NCI-H524 treated with DMSO at 0.1 percent for 48 hours (cell line): ENCODE data around the gene CCDC8.
"Not testable (repeated sequence)": the region's sequence is repeated elsewhere in the genome, so short reads cannot be mapped to it uniquely, and the experiment has no call there.

ENCODE experiments used
- DNase-seq: peaks from one replicate; lab custom pipeline; 2025; lab: John Stamatoyannopoulos, UW

Gene CCDC8

GRCh38 chr19:46404753-46405468, 8.5 kb downstream of the CCDC8 start:
- no peak for DNase-seq

GRCh38 chr19:46404055-46404752, 9.2 kb downstream of the CCDC8 start:
- no peak for DNase-seq

DNA sequence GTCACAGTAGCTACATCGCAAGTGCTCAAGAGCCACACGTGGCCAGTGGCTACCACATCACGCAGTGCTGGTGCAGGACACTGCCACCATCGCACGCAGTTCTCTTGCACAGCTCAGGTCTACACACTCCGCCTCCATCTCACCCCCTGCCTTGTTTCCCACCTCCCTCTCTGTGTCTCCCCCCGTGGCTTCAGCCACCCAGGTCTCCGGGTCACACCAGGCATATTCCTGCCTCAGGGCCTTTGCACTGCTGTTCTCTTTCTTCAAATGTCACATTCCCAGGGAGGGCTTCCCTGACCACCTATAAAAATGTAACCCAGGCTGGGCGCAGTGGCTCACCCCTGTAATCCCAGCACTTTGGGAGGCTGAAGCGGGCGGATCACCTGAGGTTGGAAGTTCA, 10.6 kb downstream of the CCDC8 start:
- DNase-seq: no peak

DNA sequence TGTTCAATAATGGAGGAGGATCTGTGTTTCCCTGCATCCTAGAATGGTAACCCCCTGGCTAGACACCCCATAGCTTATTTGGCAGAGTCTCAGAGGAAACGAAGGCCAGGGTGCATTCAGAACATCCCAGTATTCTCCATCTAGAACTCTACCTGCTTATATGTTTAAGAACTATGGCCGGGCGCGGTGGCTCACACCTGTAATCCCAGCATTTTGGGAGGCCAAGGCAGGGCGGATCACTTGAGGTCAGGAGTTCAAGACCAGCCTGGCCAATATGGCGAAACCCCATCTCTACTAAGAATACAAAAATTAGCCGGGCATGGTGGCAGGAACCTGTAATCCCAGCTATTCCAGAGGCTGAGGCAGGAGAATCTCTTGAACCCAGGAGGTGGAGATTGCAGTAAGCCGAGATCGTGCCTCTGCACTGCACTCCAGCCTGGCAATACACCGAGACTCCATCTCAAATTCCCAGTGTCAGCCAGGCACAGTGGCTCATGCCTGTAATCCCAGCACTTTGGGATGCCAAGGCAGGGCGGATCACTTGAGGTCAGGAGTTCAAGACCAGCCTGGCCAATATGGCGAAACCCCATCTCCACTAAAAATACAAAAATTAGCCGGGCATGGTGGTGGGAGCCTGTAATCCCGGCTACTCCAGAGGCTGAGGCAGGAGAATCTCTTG, 15.4 kb downstream of the CCDC8 start:
- DNase-seq: not testable (repeated sequence)

DNA sequence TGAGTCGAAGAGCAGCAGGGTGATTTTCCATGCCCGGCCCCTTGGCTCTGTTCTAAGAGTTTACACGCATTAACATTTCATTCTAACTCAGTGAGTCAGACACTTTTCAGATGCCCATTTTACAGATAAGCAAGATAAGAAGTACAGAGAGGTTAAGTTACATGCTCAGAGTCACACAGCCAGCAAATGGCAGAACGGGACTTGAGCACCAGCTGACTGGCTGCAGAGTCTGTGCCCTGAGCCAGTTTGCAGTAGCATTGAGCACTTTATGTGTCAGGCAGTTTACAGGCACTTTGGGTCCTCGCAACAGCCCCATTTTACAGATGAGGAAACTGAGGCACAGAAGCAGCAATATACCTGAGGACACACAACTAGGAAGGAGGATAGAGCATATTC, 19.0 kb downstream of the CCDC8 start:
- no peak for DNase-seq

- no peak for DNase-seq
These were observed 19.6 kb downstream of the CCDC8 start for GRCh38 chr19:46393456-46394401.

DNA sequence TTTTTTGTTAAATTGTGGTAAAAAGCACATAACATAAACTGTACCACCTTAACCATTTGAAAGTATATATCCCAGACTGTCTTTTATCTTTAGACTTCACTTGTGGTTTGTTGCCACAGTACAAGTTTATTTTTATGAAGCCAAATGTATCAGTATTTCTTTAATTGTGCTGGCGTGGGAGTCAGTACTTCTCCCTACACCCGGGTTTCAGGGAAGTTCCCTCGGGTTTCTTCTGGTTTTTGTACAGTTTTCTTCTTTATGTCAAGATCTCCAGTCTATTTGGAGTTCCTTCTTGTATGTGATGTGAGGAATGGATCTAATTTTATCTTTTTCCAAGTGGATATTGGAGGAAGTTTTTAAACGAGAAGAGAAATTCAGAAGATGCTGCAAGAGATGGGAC, 20.5 kb downstream of the CCDC8 start:
- DNase-seq: no peak

- no peak for DNase-seq
These were observed 21.0 kb downstream of the CCDC8 start for GRCh38 chr19:46392252-46392801.

- no peak for DNase-seq
These were observed 21.8 kb downstream of the CCDC8 start for GRCh38 chr19:46391296-46392251.

GRCh38 chr19:46390866-46391265, 22.5 kb downstream of the CCDC8 start:
- DNase-seq: no peak

DNA sequence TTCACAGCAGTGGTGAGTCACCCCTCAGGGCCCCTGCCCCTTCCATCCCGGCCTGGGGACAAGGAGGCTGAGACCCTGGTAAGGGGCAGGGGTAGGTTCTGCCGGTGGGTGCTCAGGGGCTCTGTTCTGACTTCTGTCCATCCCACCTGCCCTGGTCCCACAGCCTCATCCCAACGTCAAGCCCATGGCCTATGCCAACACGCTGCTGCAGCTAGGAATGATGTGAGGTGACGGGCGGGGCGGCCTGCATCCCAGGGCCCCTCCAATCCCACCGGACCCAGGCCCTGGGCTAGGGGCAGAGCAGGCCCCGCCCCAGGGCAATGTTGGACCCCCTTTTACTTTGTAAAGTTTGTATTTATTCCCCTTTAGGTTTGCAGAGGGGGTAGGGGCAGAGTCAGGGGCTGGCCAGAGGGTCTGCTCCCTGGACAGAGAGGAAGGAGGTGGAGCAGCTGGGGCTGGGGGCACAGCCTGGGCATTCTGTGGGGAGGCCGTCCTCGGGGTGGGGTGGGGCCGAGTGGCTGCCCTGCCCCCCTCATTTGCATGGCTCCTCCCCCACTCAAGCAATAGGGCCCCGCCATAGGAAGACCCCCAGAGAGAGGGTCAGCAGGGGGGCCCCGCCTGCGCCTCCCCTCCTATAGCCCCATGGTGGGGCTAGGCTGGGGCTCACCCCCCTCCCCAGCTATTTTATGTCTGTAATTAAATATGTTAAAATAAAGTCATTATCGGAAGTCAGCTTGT, 23.1 kb downstream of the CCDC8 start:
- DNase-seq: no peak

DNA sequence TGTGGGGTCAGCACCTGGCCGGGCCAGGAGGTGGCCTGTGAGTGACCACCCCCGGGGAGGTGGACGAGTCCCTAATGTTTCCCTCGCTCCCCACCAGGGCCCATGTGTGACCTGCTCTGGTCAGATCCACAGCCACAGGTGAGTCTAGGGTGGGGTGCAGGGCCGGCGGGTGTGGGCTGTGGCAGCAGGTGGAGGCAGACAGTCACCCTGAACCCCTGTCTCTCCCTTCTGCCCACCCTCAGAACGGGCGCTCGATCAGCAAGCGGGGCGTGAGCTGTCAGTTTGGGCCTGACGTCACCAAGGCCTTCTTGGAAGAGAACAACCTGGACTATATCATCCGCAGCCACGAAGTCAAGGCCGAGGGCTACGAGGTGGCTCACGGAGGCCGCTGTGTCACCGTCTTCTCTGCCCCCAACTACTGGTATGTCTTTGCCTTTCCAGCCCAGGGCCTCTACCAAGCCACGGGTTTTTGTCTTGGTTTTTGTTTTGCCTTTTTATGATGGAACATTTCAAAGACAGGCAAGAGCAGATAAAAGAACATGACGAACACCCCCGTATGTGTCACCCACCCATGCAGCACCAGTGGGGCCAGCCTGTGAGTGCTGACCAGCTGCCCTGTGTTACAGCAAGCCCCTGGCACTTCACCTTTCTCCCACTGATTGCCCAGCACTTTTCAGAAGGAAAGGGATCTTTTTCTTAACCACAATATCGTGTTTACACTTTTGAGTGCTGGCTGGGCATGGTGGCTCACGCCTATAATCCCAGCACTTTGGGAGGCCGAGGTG, 24.9 kb downstream of the CCDC8 start:
- DNase-seq: no peak

DNA sequence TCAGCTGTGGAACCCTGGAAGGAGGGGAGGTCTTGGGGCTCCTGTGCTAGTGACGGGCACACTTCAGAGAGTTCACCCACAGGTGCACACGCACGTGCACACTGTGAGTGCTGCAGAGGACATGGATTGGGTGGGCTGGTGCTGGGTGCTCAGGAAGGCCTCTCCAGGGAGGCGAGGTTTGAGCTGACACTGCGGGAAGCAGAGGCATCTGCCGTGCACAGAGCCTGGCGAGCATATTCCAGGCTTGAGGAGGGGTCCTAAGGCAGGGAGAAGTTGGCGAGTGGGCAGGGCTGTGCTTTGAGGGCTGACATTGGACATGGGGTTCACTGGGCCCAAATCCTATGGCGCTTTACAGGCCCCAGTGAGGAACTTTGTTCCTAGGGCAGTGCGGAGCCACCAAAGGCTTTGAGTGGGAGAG, 25.6 kb downstream of the CCDC8 start:
- DNase-seq: no peak

DNA sequence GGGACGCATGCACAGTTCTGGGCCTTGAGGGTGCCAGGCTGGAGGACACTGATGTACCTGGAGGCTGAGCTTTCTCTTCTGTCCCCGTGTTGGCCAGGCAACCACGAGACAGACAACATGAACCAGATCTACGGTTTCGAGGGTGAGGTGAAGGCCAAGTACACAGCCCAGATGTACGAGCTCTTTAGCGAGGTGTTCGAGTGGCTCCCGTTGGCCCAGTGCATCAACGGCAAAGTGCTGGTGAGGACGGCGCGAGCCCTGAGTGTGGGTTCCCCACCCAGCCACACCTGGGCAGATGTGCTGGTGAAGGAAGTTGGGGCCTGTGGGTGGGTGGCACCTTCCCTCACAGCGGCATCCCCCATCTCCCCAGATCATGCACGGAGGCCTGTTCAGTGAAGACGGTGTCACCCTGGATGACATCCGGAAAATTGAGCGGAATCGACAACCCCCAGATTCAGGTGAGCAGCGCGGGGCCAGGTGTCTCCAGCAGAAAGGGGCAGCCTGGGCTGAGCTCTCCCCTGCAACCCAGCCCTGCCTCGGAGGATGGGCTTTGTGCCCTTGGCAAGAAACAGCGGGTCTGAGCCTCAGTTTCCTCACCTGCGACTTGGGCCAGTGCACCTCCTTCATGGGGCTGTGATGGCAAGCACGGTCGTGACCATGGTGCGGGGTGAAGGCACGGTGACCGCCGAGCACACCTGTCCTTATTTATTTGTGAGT, 26.2 kb downstream of the CCDC8 start:
- DNase-seq: no peak

DNA sequence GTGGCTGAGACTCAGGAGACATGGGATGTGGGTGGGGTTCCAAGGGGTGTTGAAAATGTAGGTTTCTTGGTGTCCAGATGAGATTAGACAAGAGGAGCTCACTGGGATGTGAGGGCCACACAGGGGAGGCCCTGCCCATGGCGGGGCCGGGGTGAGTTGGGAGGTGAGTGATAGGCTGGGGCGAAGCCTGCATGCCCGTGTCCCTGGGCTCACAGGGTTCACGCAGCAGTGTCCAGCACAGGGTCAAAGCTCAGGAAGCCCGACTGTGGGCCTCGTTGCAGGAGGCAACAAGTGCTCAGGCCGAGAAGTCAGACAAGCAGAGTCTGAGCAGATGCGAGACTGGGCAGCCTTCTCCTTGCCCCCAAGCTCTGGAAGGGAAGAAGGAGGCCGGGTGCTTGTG, 27.2 kb downstream of the CCDC8 start:
- no peak for DNase-seq

GRCh38 chr19:46385636-46386035, 27.7 kb downstream of the CCDC8 start:
- DNase-seq: no peak

DNA sequence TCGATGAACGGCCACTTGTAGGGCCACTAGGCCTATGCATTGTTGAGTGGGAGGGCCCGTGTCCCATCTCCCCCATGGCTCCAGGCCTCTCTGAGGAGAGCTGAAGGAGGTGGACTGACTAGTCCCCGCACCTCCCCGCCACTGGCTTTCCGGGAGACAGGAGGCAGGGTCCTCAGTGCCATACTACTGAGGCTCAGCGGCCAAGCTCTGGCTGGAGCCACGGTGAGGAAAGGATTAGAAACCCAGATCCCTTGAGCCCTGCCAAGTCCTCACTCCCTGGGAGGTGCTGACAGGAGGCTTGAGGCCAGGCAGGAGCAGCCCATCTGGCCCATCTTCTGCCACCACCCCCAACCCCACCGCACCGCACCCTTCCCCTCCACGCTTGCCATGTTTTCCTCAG, 29.0 kb downstream of the CCDC8 start:
- no peak for DNase-seq

DNA sequence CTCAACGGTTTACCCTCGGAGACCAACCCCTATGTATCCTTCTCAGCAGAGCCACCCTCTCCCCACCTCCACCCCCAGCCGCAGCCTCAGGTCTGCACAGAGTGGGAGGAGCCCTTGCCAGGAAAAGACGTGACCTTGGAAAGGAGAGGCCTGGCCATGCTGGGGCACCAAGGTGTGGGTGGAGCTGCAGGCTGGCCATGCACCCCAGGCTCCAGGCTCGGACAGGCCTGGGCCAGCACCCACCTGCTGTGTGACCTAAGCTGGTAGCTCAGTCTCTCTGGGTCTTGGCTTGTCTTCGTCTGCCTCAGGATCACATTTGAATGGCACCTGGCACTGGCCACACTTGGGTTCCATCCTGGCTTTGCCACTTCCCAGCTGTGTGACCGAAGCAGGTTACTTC, 29.5 kb downstream of the CCDC8 start:
- DNase-seq: no peak
